H7 (cell line): ENCODE results near the gene PALM. TPM values are rescaled to one million over a fixed set of nuclear protein-coding genes. Genes with fewer than 3 reads are reported as not detected.
"Not testable (repeated sequence)": the region's sequence is repeated elsewhere in the genome, so short reads cannot be mapped to it uniquely, and the experiment has no call there.

Experiments used
- DNase-seq: peaks from one replicate; pipeline ENCODE4 v3.0.0; 2012
- H3K27me3 ChIP-seq: 2 replicates; pipeline ENCODE4 v1.6.0; 2011; ENCODE audit warnings: mild to moderate bottlenecking, low read length; ENCODE audit not compliant: control insufficient read depth, insufficient read depth
- H3K36me3 ChIP-seq: replicated peaks from 2 replicates; pipeline ENCODE4 v1.5.1; 2011; ENCODE audit warnings: low read length; ENCODE audit not compliant: control insufficient read depth, insufficient read depth
- H3K4me3 ChIP-seq: 2 replicates; pipeline ENCODE4 v1.5.1; 2011; ENCODE audit warnings: low read depth, mild to moderate bottlenecking, control low read depth, low read length, moderate library complexity; ENCODE audit not compliant: insufficient read depth
- total RNA-seq: library from RNA; depleted of rRNA; stranded (reverse); fragments of >200 nt; shearing (Covaris generic); gene quantifications from 2 replicates; pipeline ENCODE4 v1.2.3, GENCODE V29; 2014; rRNA removed

Gene PALM
- 28.7 and 34.6 TPM in 2 replicates for total RNA-seq

DNA sequence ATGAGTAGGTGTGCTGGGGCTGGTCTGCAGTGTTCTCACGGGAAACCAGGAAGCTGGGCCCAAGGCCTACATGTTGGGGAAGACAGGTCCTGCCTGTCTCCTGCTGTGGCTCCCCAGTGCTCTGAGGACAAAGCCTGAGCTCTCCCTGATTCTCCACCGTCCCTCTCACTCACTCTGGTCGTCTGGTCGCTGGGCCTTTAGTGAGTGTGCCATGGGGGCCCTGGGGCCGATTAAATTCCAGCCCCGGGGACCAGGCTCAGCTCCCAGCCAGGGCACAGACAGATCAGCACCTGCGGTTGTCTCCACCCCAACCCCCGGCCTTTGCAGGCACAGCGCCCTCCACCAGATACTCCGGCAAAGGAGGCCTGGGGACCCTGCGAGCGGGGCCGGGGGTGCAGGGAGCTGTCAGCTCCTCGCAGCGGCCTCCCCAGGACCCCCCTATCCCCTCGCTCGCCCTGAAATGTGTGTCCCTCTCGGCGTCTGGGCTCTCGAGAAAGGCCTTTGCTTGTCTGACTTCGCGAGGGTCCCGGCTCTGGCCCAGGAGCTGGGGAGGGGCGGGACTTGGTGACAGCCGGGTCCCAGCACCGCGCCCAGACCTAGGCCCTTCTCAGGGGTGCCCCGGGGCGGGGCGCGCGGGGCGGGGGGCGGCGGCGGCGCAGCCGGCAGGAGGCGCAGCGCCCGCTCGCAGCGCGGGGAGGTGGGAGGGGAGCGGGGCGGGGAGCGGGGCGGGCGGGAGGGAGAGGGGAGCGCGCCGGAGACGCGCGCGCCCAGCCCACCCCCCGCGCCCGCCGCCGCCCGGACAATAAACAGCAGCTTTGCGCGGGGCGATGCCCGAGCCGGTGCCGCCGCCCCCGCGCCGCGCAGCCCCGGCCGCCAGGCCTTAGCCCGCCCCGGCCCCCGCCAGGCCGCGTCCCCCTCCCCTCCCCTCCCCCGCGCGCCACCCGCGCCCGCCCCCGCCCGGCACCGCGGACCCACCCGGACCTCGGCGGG is at the start of gene PALM:
Gene PALM (plus strand): TSS at position 782 of the 990 bp plus-strand sequence. CDS start 212 bp downstream, outside the sequence.
- H3K27me3 ChIP-seq = peaks cover 6% of the 10 kb centered on the region; the same call in 1 of the 2 replicates
- DNase-seq = peak; percentile 90
- no peaks in the 10 kb centered on the region for H3K36me3 ChIP-seq
- H3K4me3 ChIP-seq = peak within 1 kb of the TSS; percentile 57

- Histone ChIP-seq H3K27me3 (no peaks in the 10 kb centered on the region), H3K4me3 (no peak overlapping the region), H3K36me3 (no peaks in the 10 kb centered on the region)
- DNase-seq = no peak
Measured at GRCh38 chr19:660793-661426, 47.8 kb upstream of the PALM start.

DNA sequence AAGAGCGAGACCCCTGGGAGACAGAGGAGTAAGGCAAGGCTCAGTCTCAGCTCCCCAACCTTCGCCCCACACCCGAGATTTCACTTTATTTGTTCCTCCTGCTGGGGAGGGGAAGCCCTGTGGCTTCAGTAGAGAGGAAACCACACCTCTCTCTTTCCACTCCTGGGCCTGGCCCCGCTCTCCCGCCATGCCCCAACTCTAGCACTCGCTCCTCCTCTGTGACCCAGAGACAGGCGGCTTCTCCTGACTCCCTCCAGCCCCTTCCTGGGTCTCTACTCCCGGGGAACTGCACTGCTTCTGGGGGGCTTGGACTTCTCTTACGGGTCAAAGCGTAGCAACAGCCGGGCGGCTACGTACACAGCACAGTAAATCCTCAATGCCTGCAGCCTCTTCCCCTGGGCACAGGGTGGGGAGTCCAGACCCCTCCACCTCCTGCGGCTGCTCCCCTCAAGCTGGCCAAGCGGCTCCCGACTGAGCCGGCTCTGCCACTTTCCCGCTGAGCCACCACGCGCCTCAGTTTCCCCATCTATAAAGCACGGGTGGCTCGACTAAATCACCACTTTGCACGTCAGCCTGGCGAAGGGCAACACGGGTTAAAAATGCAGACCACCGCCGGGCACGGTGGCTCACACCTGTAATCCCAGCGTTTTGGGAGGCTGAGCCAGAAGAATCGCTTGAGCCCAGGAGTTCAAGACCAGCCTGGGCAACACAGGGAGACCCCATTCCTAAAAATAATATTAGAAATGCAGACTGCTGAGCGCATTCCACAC is 47.1 kb upstream of the PALM start:
- Histone ChIP-seq H3K27me3 (no peaks in the 10 kb centered on the region), H3K4me3 (peak overlapping the region; percentile 97), H3K36me3 (no peaks in the 10 kb centered on the region)
- DNase-seq = no peak

- H3K27me3 ChIP-seq = no peaks in the 10 kb centered on the region
- peak overlapping the region; percentile 97 for H3K4me3 ChIP-seq
- peak; percentile 87 for DNase-seq
- H3K36me3 ChIP-seq = no peaks in the 10 kb centered on the region
Measured at GRCh38 chr19:662207-662961, 46.4 kb upstream of the PALM start.

- Histone ChIP-seq H3K4me3 (peak within 1 kb of the TSS; percentile 97), H3K27me3 (no peaks in the 10 kb centered on the region), H3K36me3 (no peaks in the 10 kb centered on the region)
- DNase-seq = peak; percentile 100
Measured at GRCh38 chr19:662962-663681, 45.6 kb upstream of the PALM start, which contains the start of gene RNF126. RNF126 (minus strand) TSS chr19:663214; CDS start chr19:663121, 93 bp downstream.

DNA sequence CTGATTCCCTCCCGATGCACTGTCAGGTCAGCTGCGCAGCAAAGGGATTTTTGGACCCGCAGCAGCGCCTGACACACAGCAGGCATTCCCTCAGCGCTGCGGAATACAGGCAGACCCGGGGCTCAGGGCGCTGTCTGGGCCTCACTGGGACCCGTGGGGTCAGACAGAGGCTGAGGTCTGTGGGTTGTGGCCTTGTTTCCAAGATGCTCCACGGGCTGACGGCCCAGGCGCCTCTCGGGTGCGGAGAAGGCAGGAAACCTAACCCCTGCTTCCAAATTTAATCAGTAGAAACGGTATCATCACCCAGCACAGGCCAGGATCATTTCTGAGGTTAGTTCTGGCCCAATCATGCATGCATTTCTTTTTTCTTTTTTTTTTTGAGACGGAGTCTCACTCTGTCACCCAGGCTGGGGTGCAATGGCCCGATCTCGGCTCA is 45.0 kb upstream of the PALM start:
- DNase-seq = peak; percentile 84
- H3K36me3 ChIP-seq = no peaks in the 10 kb centered on the region
- H3K4me3 ChIP-seq = peak overlapping the region; percentile 49
- H3K27me3 ChIP-seq = no peaks in the 10 kb centered on the region

DNA sequence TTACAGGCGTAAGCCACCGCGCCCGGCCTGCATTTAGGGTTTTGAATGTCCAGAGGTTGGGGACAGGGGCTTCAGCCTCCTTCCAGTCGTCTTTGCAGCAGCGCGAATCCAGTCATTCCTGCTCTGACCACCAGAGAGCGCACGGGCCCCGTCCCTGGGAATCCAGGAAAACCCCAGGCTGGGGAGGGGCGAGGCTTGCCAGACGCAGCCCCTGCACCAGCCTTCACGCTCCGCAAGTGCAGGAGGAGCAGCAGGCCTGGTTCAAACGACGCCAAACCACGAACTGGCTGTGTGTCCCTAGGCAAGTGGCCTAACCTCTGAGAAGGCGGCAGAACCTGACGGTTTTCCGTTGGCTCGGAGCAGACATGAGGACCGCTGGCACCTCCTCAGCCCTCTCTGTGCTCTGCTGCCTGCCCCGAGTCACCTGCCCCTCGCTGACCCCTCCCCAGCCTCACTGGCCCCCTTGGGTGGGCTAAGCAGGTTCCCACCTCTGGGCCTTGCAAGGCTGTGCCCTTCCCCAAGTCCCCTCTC is 43.8 kb upstream of the PALM start:
- Histone ChIP-seq H3K36me3 (no peaks in the 10 kb centered on the region), H3K4me3 (no peak overlapping the region), H3K27me3 (no peaks in the 10 kb centered on the region)
- peak; percentile 99 for DNase-seq

DNA sequence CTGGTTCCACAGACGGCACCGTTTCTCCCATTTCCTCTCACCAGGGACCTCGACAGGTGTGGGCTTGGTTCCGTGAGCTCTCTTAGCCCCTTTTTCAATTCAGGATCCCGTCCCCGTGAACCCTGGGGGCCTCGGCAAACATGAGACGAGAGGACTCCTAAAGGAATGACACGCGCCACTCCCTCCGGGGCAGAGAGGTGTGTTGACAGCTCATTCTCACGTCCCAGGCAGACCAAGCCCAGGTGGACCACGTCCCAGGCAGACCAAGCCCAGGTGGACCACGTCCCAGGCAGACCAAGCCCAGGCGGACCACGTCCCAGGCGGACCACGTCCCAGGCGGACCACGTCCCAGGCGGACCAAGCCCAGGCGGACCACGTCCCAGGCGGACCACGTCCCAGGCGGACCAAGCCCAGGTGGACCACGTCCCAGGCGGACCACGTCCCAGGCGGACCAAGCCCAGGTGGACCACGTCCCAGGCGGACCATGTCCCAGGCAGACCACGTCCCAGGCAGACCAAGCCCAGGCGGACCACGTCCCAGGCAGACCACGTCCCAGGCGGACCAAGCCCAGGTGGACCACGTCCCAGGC is 41.7 kb upstream of the PALM start:
- H3K4me3 ChIP-seq, DNase-seq, H3K36me3 ChIP-seq, H3K27me3 ChIP-seq: not testable (repeated sequence)

GRCh38 chr19:668675-669434 is 39.9 kb upstream of the PALM start:
- H3K36me3 ChIP-seq, H3K4me3 ChIP-seq, DNase-seq, H3K27me3 ChIP-seq: not testable (repeated sequence)

GRCh38 chr19:670609-671075 is 38.1 kb upstream of the PALM start:
- H3K27me3 ChIP-seq = peaks cover 3% of the 10 kb centered on the region
- no peak overlapping the region for H3K4me3 ChIP-seq
- no peaks in the 10 kb centered on the region for H3K36me3 ChIP-seq
- DNase-seq = peak; percentile 91

DNA sequence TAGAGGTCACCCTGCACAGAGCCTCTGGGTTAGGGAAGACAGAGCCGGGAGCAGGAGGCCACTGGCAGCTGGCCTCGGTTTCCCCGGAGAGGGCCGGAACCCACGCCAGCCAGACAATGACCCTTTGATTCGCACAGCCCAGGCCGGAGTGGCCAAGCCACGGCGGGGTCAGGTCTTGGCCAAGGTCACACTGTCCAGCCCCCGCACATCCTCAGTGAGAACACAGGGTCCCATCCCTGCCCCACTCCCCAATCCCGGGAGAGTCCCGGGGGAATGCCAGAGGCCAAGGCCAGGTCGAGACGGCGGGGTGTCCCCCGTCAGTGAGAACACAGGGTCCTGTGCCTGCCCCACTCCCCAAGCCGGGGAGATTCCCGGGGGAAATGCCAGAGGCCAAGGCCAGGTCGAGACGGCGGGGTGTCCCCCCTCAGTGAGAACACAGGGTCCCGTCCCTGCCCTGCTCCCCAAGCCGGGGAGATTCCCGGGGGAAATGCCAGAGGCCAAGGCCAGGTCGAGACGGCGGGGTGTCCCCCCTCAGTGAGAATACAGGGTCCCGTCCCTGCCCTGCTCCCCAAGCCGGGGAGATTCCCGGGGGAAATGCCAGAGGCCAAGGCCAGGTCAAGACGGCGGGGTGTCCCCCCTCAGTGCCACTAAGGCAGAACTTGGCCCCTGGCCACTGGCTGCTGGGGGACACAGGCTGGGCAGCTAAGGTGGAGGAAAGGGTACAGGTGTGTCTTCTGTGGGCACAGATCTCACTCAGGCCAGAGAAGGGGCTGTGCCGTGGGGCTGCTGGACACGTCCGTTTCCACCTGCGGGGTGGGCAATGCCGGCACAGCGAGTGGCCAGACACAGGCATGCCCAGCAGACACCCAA is 34.2 kb upstream of the PALM start:
- H3K27me3 ChIP-seq = peaks cover 16% of the 10 kb centered on the region
- no peak overlapping the region for H3K4me3 ChIP-seq
- no peaks in the 10 kb centered on the region for H3K36me3 ChIP-seq
- peak; percentile 54 for DNase-seq
